Psoas muscle (tissue), 8 donors: ENCODE results near the gene YIF1A. TPM values are rescaled to one million over a fixed set of nuclear protein-coding genes. Genes with fewer than 3 reads are reported as not detected.

ENCODE experiments used
- ATAC-seq, 4 donors: fragments of 200-7000 bp; cut with Tn5 transposase; one replicate each; pipeline ENCODE4 v1.9.1; 2020; ENCODE audit warnings: moderate library complexity in 3 of 4, mild to moderate bottlenecking in 2 of 4
- DNase-seq, 2 donors: peaks; one replicate each; pipeline ENCODE4 v3.0.0-alpha.2; 2020
- H3K27ac ChIP-seq: fragments of 200-600 bp; one replicate; pipeline ENCODE4 v1.8.0; 2022
- H3K27me3 ChIP-seq, 3 donors: fragments of 200-600 bp in 1 of 3; one replicate each; pipeline versions ENCODE4 v1.6.1 to v1.8.0; 2013 to 2022; ENCODE audit warnings: low read length in 2 of 3, mild to moderate bottlenecking in 2 of 3, moderate library complexity in 1 of 3; ENCODE audit not compliant: insufficient read depth in 3 of 3
- H3K36me3 ChIP-seq, 2 donors: fragments of 200-600 bp in 1 of 2; one replicate each; pipeline versions ENCODE4 v1.6.1 to v1.8.0; 2013 to 2022; ENCODE audit warnings: low read depth in 1 of 2, mild to moderate bottlenecking in 1 of 2, moderate library complexity in 1 of 2; ENCODE audit not compliant: insufficient read depth in 1 of 2
- H3K4me1 ChIP-seq: fragments of 200-600 bp; one replicate; pipeline ENCODE4 v1.8.0; 2022
- H3K4me3 ChIP-seq: fragments of 200-600 bp; one replicate; pipeline ENCODE4 v1.8.0; 2022; ENCODE audit warnings: mild to moderate bottlenecking
- H3K9me3 ChIP-seq: fragments of 200-600 bp; one replicate; pipeline ENCODE4 v1.8.0; 2022
- CTCF ChIP-seq: fragments of 200-600 bp; IDR thresholded peaks from one replicate; pipeline ENCODE4 v1.8.0; 2022; ENCODE audit warnings: antibody characterized with exemption
- WGBS, 3 donors: extraction: QIAGEN DNeasy Blood & Tissue Kit; methylation state at CpG; one replicate each; pipeline versions ENCODE4 v1.1.6 to v1.1.7; 2013; 5-methylcytosine and 5-hydroxymethylcytosine counted together
- intact Hi-C, 2 donors: fragments of 100-400 bp; cut with DNase I; formaldehyde crosslinking; loops; one replicate each; pipeline versions ENCODE4 v1.11.0 to v1.14.2; 2022
- polyA plus RNA-seq, 3 donors: library from polyadenylated mRNA; stranded (reverse); fragments of 200-250 nt; gene quantifications; one replicate each; pipeline ENCODE4 v1.2.3, GENCODE V29; 2013
- total RNA-seq, 4 donors: library from RNA; stranded (reverse); fragmentation: NEBNext Ultra II Directional in 2 of 4; extraction: Animal tissue kit (Norgen Biotek cat#: 25700) in 2 of 4; gene quantifications; one replicate each; pipeline versions ENCODE4 v1.2.1 to v1.2.4, GENCODE V29; 2021 to 2023
- donor health status: healthy with polysubstance abuse.
- donor health status: DM: no; HTN: no; CAD: no; lungs with moderate emphysema.
- donor health status: Bipolar disorder and iron deficiency.
- donor health status: healthy.
- donor health status: DM: yes; HTN: yes; CAD: no.
- donor health status: DM: no; HTN: no; CAD: no.
- donor health status: DM: no; HTN: no; CAD: no.
- donor health status: DM: yes; HTN: yes; CAD: no.

YIF1A gene
- total and polyA plus RNA-seq, 7 donors, result 70.1 to 161 (median 87.4) TPM

DNA sequence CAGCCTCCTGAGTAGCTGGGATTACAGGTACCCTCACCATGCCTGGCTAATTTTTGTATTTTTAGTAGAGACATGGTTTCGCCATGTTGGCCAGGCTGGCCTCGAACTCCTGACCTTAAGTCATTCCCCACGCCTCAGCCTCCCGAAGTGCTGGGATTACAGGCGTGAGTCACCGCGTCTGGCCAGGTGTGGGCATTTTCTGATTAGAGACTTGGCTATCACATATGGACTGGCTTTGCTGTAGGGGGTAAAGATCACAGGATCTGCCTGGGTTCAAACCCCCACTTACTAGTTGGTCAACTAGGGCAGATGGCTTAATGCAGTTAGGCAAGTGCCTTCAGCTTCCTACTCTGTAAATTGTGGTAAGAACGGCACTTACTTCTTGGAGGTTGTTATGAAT, 21.4 kb upstream of the YIF1A start:
- Histone ChIP-seq H3K27ac (no peak overlapping the region), H3K9me3 (no peaks in the 10 kb centered on the region), H3K36me3 (no peaks in the 10 kb centered on the region), H3K4me3 (no peak overlapping the region), H3K27me3 (peaks cover 0 to under 1% (median 0%) of the 10 kb centered on the region in 3 donors), H3K4me1 (no peaks in the 10 kb centered on the region)
- intact Hi-C loops, result loop anchor here in 1 of 2 donors (5.0 kb wide), 1 partner anchor 77 kb away; no protein-coding TSS in a partner anchor
- ATAC-seq, result no peak
- 74 to 81% (median 80%) methylated on average over 8 of the region's 8 CpGs for WGBS, 3 donors
- DNase-seq, result no peak
- TF ChIP-seq CTCF, result no peak

DNA sequence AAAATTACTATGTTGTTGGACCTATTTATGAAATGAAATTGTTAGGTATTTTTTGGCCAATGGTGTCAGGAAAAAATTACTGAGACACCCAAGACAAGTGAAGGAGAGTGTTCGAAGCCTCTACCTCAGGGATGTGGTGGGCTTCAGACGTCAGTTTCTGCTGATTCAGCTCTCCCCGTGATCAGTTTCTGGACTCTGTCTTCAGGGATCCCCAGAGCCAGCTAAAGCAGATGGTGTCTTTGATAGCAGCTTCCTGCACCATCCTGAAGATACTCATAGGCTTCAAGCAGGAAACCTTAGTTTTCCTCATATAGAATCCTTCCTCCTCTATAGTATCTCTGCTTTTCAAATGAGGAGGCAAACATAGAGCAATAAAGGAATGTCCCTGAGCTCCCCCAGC, 20.5 kb upstream of the YIF1A start:
- Histone ChIP-seq H3K4me1 (no peaks in the 10 kb centered on the region), H3K36me3 (no peaks in the 10 kb centered on the region), H3K9me3 (no peaks in the 10 kb centered on the region), H3K4me3 (no peak overlapping the region), H3K27ac (no peak overlapping the region), H3K27me3 (no peaks in the 10 kb centered on the region)
- intact Hi-C loops, result no loop called here
- WGBS, 3 donors, result 39 to 55% (median 49%) methylated on average over 3 of the region's 3 CpGs
- no peak for DNase-seq
- ATAC-seq, result no peak
- no peak for TF ChIP-seq CTCF

- WGBS, 3 donors, result 82 to 86% (median 83%) methylated on average over 12 of the region's 12 CpGs
- no peak for TF ChIP-seq CTCF
- Histone ChIP-seq H3K27me3 (no peaks in the 10 kb centered on the region), H3K27ac (no peak overlapping the region), H3K9me3 (no peaks in the 10 kb centered on the region), H3K36me3 (no peaks in the 10 kb centered on the region), H3K4me1 (no peaks in the 10 kb centered on the region), H3K4me3 (no peak overlapping the region)
- no peak for ATAC-seq
- intact Hi-C loops, result no loop called here
- DNase-seq, result no peak
These were observed 13.7 kb upstream of the YIF1A start for GRCh38 chr11:66302656-66303055.

- no peaks in the 10 kb centered on the region for H3K9me3 ChIP-seq
- DNase-seq (no peak), ATAC-seq (no peak)
- no peaks in the 10 kb centered on the region for H3K36me3 ChIP-seq
- no peak for TF ChIP-seq CTCF
- no peak overlapping the region for H3K4me3 ChIP-seq
- no peak overlapping the region for H3K27ac ChIP-seq
- 52 to 64% (median 57%) methylated on average over 3 of the region's 3 CpGs for WGBS, 3 donors
- peaks cover 0 to 15% (median 2%) of the 10 kb centered on the region in 3 donors for H3K27me3 ChIP-seq
- intact Hi-C loops, result no loop called here
- H3K4me1 ChIP-seq, result no peaks in the 10 kb centered on the region
These were observed 10.2 kb upstream of the YIF1A start for GRCh38 chr11:66299186-66299585.

- Histone ChIP-seq H3K9me3 (no peaks in the 10 kb centered on the region), H3K36me3 (no peaks in the 10 kb centered on the region), H3K4me1 (no peaks in the 10 kb centered on the region), H3K27ac (no peak overlapping the region), H3K4me3 (no peak overlapping the region), H3K27me3 (peaks cover 0 to 31% (median 7%) of the 10 kb centered on the region in 3 donors)
- no peak for DNase-seq
- ATAC-seq, result no peak
- intact Hi-C loops, result no loop called here
- TF ChIP-seq CTCF, result no peak
- 49 to 52% (median 49%) methylated on average over 8 of the region's 8 CpGs for WGBS, 3 donors
These were observed 8.7 kb upstream of the YIF1A start for GRCh38 chr11:66297610-66298009.
